HCT116 (cell line): Measurements from ENCODE around the gene PCTP. TPM values are rescaled to one million over a fixed set of nuclear protein-coding genes. Genes with fewer than 3 reads are reported as not detected.

Source experiments
- ATAC-seq: fragments of 200-7000 bp; cut with Tn5 transposase; 2 replicates; pipeline ENCODE4 v1.9.1; 2020; ENCODE audit warnings: mild to moderate bottlenecking, moderate library complexity
- BruUV-seq: library from RNA; stranded (reverse); fragments of 400-500 nt; replicated peaks from 2 replicates; lab custom pipeline; 2021; lab: Mats Ljungman, UMichigan
- CTCF ChIA-PET: fragments of 300-600 bp; sonication (Branson Sonifier 250); formaldehyde crosslinking; loops from one replicate; lab custom pipeline; 2021; ENCODE audit warnings: antibody characterized with exemption; lab: Charles Lee
- POLR2A ChIA-PET: fragments of 300-600, 350-600 bp; sonication (Branson Sonifier 250); formaldehyde crosslinking; loops from one replicate; lab custom pipeline; 2021; ENCODE audit warnings: antibody characterized with exemption; lab: Charles Lee
- RAD21 ChIA-PET, 2 experiments: fragments of 300-600 bp; sonication (Branson Sonifier 250); formaldehyde crosslinking; loops; one replicate each; lab custom pipeline; 2023; ENCODE audit warnings: low total read pairs in 2 of 2; ENCODE audit not compliant: uncharacterized antibody in 2 of 2, unreplicated experiment in 2 of 2, low non-redundant PET in 1 of 2; lab: Charles Lee
- DNase-seq: peaks from one replicate; pipeline ENCODE4 v3.0.0-alpha.2; 2010; ENCODE audit warnings: low read depth, low spot score
- H2AFZ ChIP-seq: fragments of 200-600 bp; shearing (Covaris generic), sonication (generic); 2 replicates; pipeline ENCODE4 v1.6.1; 2017; ENCODE audit warnings: low read depth, mixed run types, mixed read lengths, antibody characterized with exemption, low read length; ENCODE audit not compliant: poor library complexity, severe bottlenecking
- H3K27ac ChIP-seq: 2 replicates; pipeline ENCODE4 v1.5.1; 2012; ENCODE audit warnings: low read depth, low read length
- H3K27me3 ChIP-seq: fragments of 200-600 bp; sonication (generic); 2 replicates; pipeline ENCODE4 v1.6.1; 2016; ENCODE audit warnings: mixed run types, low read length, mixed read lengths; ENCODE audit not compliant: insufficient read depth
- H3K36me3 ChIP-seq, 2 experiments: fragments of 200-500 bp in 1 of 2; fragments of 200-600 bp in 1 of 2; sonication (Bioruptor generic) in 1 of 2; sonication (generic) in 1 of 2; 2 replicates each; pipeline versions ENCODE4 v1.5.1 to v1.6.1; 2014 to 2016; ENCODE audit warnings: low read length in 2 of 2, inconsistent platforms in 1 of 2, mixed read lengths in 1 of 2, mixed run types in 1 of 2; ENCODE audit not compliant: insufficient read depth in 2 of 2, control insufficient read depth in 1 of 2
- H3K4me1 ChIP-seq, 2 experiments: fragments of 200-600 bp in 1 of 2; sonication (generic) in 1 of 2; 2 replicates each; pipeline versions ENCODE4 v1.5.1 to v1.6.1; 2012 to 2017; ENCODE audit warnings: low read length in 2 of 2, inconsistent platforms in 1 of 2, mild to moderate bottlenecking in 1 of 2, mixed read lengths in 1 of 2, mixed run types in 1 of 2, moderate library complexity in 1 of 2; ENCODE audit not compliant: insufficient read depth in 2 of 2, control insufficient read depth in 1 of 2
- H3K4me2 ChIP-seq: fragments of 200-600 bp; sonication (generic); 2 replicates; pipeline ENCODE4 v1.6.1; 2017; ENCODE audit warnings: mixed run types, low read length, mixed read lengths
- H3K4me3 ChIP-seq, 2 experiments: fragments of 200-600 bp in 1 of 2; sonication (generic) in 1 of 2; replicated peaks in 1 of 2; 2 replicates each; pipeline ENCODE4 v1.5.1; 2011 to 2016; ENCODE audit warnings: low read length in 2 of 2, control low read depth in 1 of 2, low read depth in 1 of 2, mild to moderate bottlenecking in 1 of 2, mixed read lengths in 1 of 2, mixed run types in 1 of 2
- H3K79me2 ChIP-seq: fragments of 200-600 bp; sonication (generic); 2 replicates; pipeline ENCODE4 v1.6.1; 2017; ENCODE audit warnings: mild to moderate bottlenecking, mixed run types, low read length, moderate library complexity, mixed read lengths; ENCODE audit not compliant: insufficient read depth
- H3K9ac ChIP-seq: fragments of 200-600 bp; sonication (generic); 2 replicates; pipeline ENCODE4 v1.6.1; 2016; ENCODE audit warnings: low read length, mixed read lengths
- H3K9me2 ChIP-seq: fragments of 200-600 bp; sonication (generic), shearing (Covaris generic); 2 replicates; pipeline ENCODE4 v1.6.1; 2017; ENCODE audit warnings: mixed run types, mild to moderate bottlenecking, moderate library complexity; ENCODE audit not compliant: insufficient read depth
- H3K9me3 ChIP-seq, 2 experiments: fragments of 200-500 bp in 1 of 2; fragments of 200-600 bp in 1 of 2; sonication (Bioruptor generic) in 1 of 2; sonication (generic) in 1 of 2; 2 replicates each; pipeline ENCODE4 v1.6.1; 2014 to 2017; ENCODE audit warnings: low read length in 2 of 2, mixed read lengths in 2 of 2, inconsistent platforms in 1 of 2, low read depth in 1 of 2, mild to moderate bottlenecking in 1 of 2, mixed run types in 1 of 2, moderate library complexity in 1 of 2; ENCODE audit not compliant: control insufficient read depth in 1 of 2, insufficient read depth in 1 of 2
- H4K20me1 ChIP-seq: fragments of 200-600 bp; sonication (generic), shearing (Covaris generic); 2 replicates; pipeline ENCODE4 v1.6.1; 2017; ENCODE audit warnings: mixed run types, mild to moderate bottlenecking, moderate library complexity; ENCODE audit not compliant: insufficient read depth
- ATF3 ChIP-seq: IDR thresholded peaks from 2 replicates; pipeline ENCODE4 v1.6.1; 2012
- CBX3 ChIP-seq: IDR thresholded peaks from 2 replicates; pipeline ENCODE4 v1.6.1; 2012; ENCODE audit warnings: low read depth
- CEBPB ChIP-seq: IDR thresholded peaks from 2 replicates; pipeline ENCODE4 v1.6.1; 2012; ENCODE audit warnings: low read depth
- CTCF ChIP-seq, 3 experiments: fragments of 200-600 bp in 1 of 3; sonication (generic) in 1 of 3; IDR thresholded peaks in 2 of 3; conservative IDR thresholded peaks in 1 of 3; 2 replicates each; pipeline ENCODE4 v1.5.1; 2012 to 2017; ENCODE audit warnings: low read depth in 2 of 3, low read length in 2 of 3, antibody characterized with exemption in 1 of 3, borderline replicate concordance in 1 of 3, control low read depth in 1 of 3, mild to moderate bottlenecking in 1 of 3, mixed read lengths in 1 of 3, mixed run types in 1 of 3, moderate library complexity in 1 of 3; ENCODE audit not compliant: insufficient read depth in 1 of 3
- EGR1 ChIP-seq: IDR thresholded peaks from 2 replicates; pipeline ENCODE4 v1.6.1; 2012; ENCODE audit warnings: low read depth
- EZH2 ChIP-seq: fragments of 200-600 bp; sonication (generic); IDR thresholded peaks from 2 replicates; pipeline ENCODE4 v1.6.1; 2017; ENCODE audit warnings: antibody characterized with exemption, mixed run types
- FOSL1 ChIP-seq: IDR thresholded peaks from 2 replicates; pipeline ENCODE4 v1.6.1; 2012; ENCODE audit warnings: low read depth
- MAX ChIP-seq: IDR thresholded peaks from 2 replicates; pipeline ENCODE4 v1.6.1; 2012
- REST ChIP-seq: IDR thresholded peaks from 2 replicates; pipeline ENCODE4 v1.6.1; 2012; ENCODE audit warnings: low read depth
- TCF7L2 ChIP-seq: IDR thresholded peaks from 2 replicates; pipeline ENCODE4 v1.7.0; 2011; ENCODE audit warnings: borderline replicate concordance, inconsistent platforms; ENCODE audit not compliant: insufficient read depth, insufficient read length; ENCODE audit errors: extremely low read depth
- YY1 ChIP-seq: IDR thresholded peaks from 2 replicates; pipeline ENCODE4 v1.6.1; 2011; ENCODE audit warnings: low read length, low read depth, moderate library complexity, mild to moderate bottlenecking; ENCODE audit not compliant: insufficient replicate concordance; ENCODE audit errors: extremely low read depth
- ZNF274 ChIP-seq: fragments of 200-500 bp; sonication (Bioruptor generic); IDR thresholded peaks from 2 replicates; pipeline ENCODE4 v1.6.1; 2014; ENCODE audit warnings: mild to moderate bottlenecking, low read depth, low read length, inconsistent platforms
- intact Hi-C: fragments of 100-400 bp; cut with micrococcal nuclease; formaldehyde crosslinking; loops from 2 replicates; pipeline ENCODE4 v1.10.0; 2022
- total RNA-seq: library from RNA; stranded (reverse); gene quantifications from one replicate; pipeline ENCODE4 v1.2.1, GENCODE V29; 2021; ENCODE audit not compliant: unreplicated experiment

The PCTP gene
- total RNA-seq, 1 experiment from 2014 or later = 16.3 TPM

DNA sequence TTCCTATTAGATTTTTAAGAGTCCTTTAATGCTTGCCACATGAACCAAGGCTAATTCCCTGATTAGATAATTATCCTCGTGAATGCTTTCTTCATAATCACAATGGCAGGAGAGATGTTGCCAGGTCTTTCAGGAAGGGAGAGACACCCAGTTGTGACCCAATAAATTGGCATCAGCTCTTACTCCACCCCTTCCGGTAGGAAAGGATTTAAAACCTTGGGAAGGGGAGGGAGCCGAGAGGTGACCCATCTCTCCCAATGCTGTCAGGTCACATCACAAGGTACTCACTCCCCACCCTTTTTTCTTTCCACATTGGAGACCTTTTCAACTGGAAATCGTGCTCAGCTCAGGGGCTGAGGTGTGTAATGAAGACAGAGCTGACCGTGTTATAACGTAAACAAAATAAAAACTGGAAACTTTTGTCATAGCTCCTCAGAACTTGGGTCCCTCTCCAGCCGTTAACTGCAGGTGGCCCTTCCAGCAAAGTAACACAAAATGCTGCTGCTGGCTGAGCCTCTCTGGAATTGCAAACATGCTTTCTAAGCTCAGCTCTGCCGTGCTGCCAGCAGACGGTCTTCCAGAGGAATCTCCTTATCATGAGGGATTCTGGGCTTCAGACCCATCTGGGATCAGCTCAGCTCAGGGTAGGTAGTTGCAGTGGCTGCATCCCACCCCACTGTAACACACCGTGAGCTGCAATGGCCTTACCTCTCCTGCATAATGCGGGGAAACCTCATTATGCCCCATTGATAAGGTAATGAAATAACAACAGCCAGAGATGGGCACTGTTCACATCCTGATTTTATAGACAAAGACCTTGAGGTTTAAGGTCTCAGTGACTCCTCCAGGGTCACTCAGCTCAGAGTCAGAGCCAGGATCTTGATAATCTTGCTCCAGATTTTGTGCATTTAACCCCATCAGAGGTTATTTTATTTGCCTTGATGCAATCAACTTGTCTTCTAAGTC is 43.8 kb upstream of the PCTP start:
- no peaks in the 10 kb centered on the region for H3K79me2 ChIP-seq
- no peaks in the 10 kb centered on the region for H3K9me3 ChIP-seq
- no peak overlapping the region for H3K4me2 ChIP-seq
- no peak for DNase-seq
- no peak overlapping the region for H2AFZ ChIP-seq
- H4K20me1 ChIP-seq = no peaks in the 10 kb centered on the region
- intact Hi-C loops = no loop called here
- ChIA-PET RAD21 (no interaction called here), CTCF (interaction anchor here (0.6 to 2.8 kb wide), 4 partner anchors 11 to 1093 kb away, joined by 3 to 11 read pairs (median 4); no protein-coding TSS in a partner anchor), POLR2A (no interaction called here)
- peaks cover 75% of the 10 kb centered on the region for H3K27me3 ChIP-seq
- H3K27ac ChIP-seq = no peak overlapping the region
- no peaks in the 10 kb centered on the region for H3K36me3 ChIP-seq
- H3K9me2 ChIP-seq = no peaks in the 10 kb centered on the region
- no TSS peak for BruUV-seq
- TF ChIP-seq ZNF274 = no peak
- no peak for TF ChIP-seq CTCF (IDR thresholded peaks at IDR 0.05 in 2 of 3, conservative IDR thresholded peaks at IDR 0.05 in 1 of 3; ENCODE audit: borderline replicate concordance in 1 of 3, insufficient read depth in 1 of 3, low read depth in 2 of 3, low read length in 2 of 3)
- no peak for TF ChIP-seq EZH2
- no peak for TF ChIP-seq FOSL1
- TF ChIP-seq ATF3 = no peak
- TF ChIP-seq EGR1 = no peak
- no peak for TF ChIP-seq CBX3
- no peak for TF ChIP-seq REST
- no peak for TF ChIP-seq YY1
- no peak for TF ChIP-seq MAX
- TF ChIP-seq CEBPB = no peak
- TF ChIP-seq TCF7L2 = no peak
- no peak overlapping the region for H3K9ac ChIP-seq
- H3K4me1 ChIP-seq = peaks cover 2 to 4% of the 10 kb centered on the region in 2 experiments; a peak in 1 of 4 replicates
- no peak overlapping the region for H3K4me3 ChIP-seq
- ATAC-seq = no peak
